Kidney (tissue), 14 donors: ENCODE measurements around the gene MICAL2. TPM values are rescaled to one million over a fixed set of nuclear protein-coding genes. Genes with fewer than 3 reads are reported as not detected.

Source experiments
- DNase-seq, 5 donors: peaks; one replicate each; pipeline ENCODE4 v3.0.0-alpha.2; 2013 to 2020
- FAIRE-seq: peaks from 2 replicates; lab custom pipeline; 2012; peaks lifted over from hg19 to GRCh38; lab: Jason Lieb, UNC
- H3K27ac ChIP-seq, 2 donors: one replicate each; pipeline ENCODE4 v1.7.0; 2013; ENCODE audit warnings: low read depth in 2 of 2, low read length in 2 of 2, inconsistent platforms in 1 of 2
- H3K27me3 ChIP-seq: one replicate; pipeline ENCODE4 v1.7.1; 2013; ENCODE audit warnings: low read length, inconsistent platforms; ENCODE audit not compliant: control insufficient read depth, insufficient read depth
- H3K36me3 ChIP-seq, 3 donors: one replicate each; pipeline versions ENCODE4 v1.7.0 to v1.7.1; 2013; ENCODE audit warnings: low read length in 3 of 3, control low read depth in 1 of 3, inconsistent platforms in 1 of 3; ENCODE audit not compliant: insufficient read depth in 3 of 3, control insufficient read depth in 2 of 3
- H3K4me1 ChIP-seq, 3 donors: one replicate each; pipeline versions ENCODE4 v1.7.0 to v1.7.1; 2013; ENCODE audit warnings: low read length in 3 of 3, inconsistent platforms in 1 of 3, low read depth in 1 of 3; ENCODE audit not compliant: control insufficient read depth in 2 of 3, insufficient read depth in 2 of 3
- H3K4me3 ChIP-seq, 3 donors: one replicate each; pipeline versions ENCODE4 v1.7.0 to v1.8.1; 2013; ENCODE audit warnings: low read length in 3 of 3, control low read depth in 1 of 3, inconsistent platforms in 1 of 3
- H3K9ac ChIP-seq, 3 donors: one replicate each; pipeline versions ENCODE4 v1.7.0 to v1.7.1; 2013; ENCODE audit warnings: low read length in 3 of 3, control low read depth in 1 of 3, inconsistent platforms in 1 of 3
- H3K9me3 ChIP-seq, 3 donors: one replicate each; pipeline versions ENCODE4 v1.7.0 to v1.7.1; 2013; ENCODE audit warnings: low read length in 3 of 3, control low read depth in 1 of 3, inconsistent platforms in 1 of 3; ENCODE audit not compliant: control insufficient read depth in 2 of 3, insufficient read depth in 1 of 3
- intact Hi-C: fragments of 100-400 bp; cut with DNase I; formaldehyde crosslinking; loops from one replicate; pipeline ENCODE4 v1.11.1; 2022
- polyA plus RNA-seq: library from polyadenylated mRNA; stranded (reverse); fragments of 350-450 nt; fragmentation: Illumina TruSeq; extraction: RNeasy Lipid Tissue Mini Kit (QIAGEN cat#74804); gene quantifications from one replicate; pipeline ENCODE4 v1.2.3, GENCODE V29; 2014; ENCODE audit warnings: low read depth, low replicate concordance; ENCODE audit not compliant: insufficient read depth
- total RNA-seq: library from RNA; stranded (reverse); fragmentation: NEBNext Ultra II Directional; extraction: Animal tissue kit (Norgen Biotek cat#: 25700); gene quantifications from one replicate; pipeline ENCODE4 v1.2.1, GENCODE V29; 2021
- TF ChIP-seq, protein P1 (sequence below): IDR thresholded peaks from 3 replicates; pipeline ENCODE4 v1.5.1; 2012; ENCODE audit warnings: mild to moderate bottlenecking, moderate library complexity, borderline replicate concordance; ENCODE audit not compliant: insufficient read depth; ENCODE audit errors: extremely low read depth
- donor health status: control.
- donor health status: control.
- donor health status: control.
- donor health status: control.
- donor health status: control.
- donor health status: DM: yes; HTN: yes; CAD: no.
- donor health status: Normal renal cell carcinoma (clear cell type).

Gene MICAL2
- total and polyA plus RNA-seq, 2 donors from 2014 or later = 7.8 to 64.5 TPM

DNA sequence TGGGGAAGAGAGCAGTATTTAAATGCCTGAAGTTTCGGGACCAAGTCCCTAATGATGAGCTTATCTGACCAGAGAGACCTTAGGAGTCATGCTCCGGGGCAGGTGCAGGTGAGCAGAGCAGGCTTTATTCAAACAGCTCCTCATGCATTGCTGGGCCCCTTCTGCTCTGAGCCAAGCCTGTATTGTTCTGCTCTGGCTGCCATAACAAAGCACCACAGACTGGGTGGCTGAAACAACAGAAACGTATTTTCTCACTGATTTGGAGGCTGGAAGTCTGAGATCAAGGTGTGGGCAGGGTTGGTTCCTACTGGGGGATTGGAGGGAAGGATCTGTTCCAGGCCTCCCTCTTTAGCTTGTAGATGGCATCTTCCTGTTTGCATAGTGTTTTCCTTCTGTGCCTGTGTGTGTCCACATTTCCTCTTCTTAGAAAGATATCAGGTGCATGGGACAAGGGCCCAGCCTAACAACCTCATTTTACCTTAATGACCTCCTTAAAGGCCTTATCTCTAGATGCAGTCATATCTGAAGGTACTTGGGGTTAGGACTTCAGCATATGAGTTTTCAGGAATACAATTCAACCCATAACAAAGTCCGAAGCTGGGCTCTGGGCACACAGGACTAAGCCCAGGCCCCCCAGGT, 169.9 kb downstream of the MICAL2 start:
- no peak overlapping the region for H3K27ac ChIP-seq
- H3K4me1 ChIP-seq = no peaks in the 10 kb centered on the region
- no peak overlapping the region for H3K9ac ChIP-seq
- no peaks in the 10 kb centered on the region for H3K9me3 ChIP-seq
- intact Hi-C loops = loop anchor here (5.0 kb wide), 1 partner anchor 233 kb away; no protein-coding TSS in a partner anchor
- H3K36me3 ChIP-seq = no peaks in the 10 kb centered on the region
- peak in 1 of 5 donors; percentile 48 for DNase-seq
- H3K4me3 ChIP-seq = no peak overlapping the region
- FAIRE-seq = no peak
- H3K27me3 ChIP-seq = no peaks in the 10 kb centered on the region
- TF ChIP-seq, protein P1, sequence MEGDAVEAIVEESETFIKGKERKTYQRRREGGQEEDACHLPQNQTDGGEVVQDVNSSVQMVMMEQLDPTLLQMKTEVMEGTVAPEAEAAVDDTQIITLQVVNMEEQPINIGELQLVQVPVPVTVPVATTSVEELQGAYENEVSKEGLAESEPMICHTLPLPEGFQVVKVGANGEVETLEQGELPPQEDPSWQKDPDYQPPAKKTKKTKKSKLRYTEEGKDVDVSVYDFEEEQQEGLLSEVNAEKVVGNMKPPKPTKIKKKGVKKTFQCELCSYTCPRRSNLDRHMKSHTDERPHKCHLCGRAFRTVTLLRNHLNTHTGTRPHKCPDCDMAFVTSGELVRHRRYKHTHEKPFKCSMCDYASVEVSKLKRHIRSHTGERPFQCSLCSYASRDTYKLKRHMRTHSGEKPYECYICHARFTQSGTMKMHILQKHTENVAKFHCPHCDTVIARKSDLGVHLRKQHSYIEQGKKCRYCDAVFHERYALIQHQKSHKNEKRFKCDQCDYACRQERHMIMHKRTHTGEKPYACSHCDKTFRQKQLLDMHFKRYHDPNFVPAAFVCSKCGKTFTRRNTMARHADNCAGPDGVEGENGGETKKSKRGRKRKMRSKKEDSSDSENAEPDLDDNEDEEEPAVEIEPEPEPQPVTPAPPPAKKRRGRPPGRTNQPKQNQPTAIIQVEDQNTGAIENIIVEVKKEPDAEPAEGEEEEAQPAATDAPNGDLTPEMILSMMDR = no peak

DNA sequence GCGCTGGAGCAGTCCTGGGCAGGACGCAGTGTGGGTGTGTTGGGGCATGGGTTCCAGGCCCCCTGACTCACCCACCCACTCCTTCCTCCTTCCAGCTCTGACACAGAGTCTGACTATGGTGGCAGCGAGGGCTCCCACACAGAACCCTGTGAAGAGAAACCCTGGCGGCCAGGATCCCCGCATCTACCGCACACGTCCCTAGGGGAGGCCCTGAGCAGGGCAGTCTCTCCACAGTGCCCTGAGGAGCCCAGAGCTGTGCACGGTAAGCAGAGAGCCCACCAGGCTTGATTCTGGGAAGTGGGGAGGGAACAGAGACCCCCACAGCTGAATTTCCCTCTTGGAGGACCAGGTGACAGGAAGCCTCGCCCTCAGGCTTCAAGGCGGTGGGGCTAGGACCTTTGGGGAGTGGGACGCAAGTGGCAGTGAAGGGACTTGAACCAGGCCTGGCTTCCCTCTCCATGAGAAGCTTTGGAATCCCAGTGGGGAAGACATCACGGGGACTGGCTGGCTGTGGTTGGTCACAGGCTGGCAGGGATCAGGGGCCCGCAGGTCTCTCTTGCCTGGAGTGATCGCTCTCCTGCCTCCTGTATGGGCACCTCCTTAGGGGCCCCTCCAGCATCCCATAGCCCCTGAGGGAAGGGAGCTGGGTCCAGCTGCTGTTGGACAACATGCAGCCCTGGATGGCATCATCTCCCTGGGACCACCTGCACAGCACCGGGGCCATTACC, 170.6 kb downstream of the MICAL2 start:
- DNase-seq (peak in 1 of 5 donors; percentile 65), FAIRE-seq (no peak)
- H3K27me3 ChIP-seq = no peaks in the 10 kb centered on the region
- TF ChIP-seq, protein P1 = no peak
- no peaks in the 10 kb centered on the region for H3K9me3 ChIP-seq
- H3K36me3 ChIP-seq = no peaks in the 10 kb centered on the region
- H3K4me1 ChIP-seq = no peaks in the 10 kb centered on the region
- intact Hi-C loops = loop anchor here (5.0 kb wide), 1 partner anchor 234 kb away; no protein-coding TSS in a partner anchor
- H3K27ac ChIP-seq = no peak overlapping the region
- H3K4me3 ChIP-seq = no peak overlapping the region
- no peak overlapping the region for H3K9ac ChIP-seq

DNA sequence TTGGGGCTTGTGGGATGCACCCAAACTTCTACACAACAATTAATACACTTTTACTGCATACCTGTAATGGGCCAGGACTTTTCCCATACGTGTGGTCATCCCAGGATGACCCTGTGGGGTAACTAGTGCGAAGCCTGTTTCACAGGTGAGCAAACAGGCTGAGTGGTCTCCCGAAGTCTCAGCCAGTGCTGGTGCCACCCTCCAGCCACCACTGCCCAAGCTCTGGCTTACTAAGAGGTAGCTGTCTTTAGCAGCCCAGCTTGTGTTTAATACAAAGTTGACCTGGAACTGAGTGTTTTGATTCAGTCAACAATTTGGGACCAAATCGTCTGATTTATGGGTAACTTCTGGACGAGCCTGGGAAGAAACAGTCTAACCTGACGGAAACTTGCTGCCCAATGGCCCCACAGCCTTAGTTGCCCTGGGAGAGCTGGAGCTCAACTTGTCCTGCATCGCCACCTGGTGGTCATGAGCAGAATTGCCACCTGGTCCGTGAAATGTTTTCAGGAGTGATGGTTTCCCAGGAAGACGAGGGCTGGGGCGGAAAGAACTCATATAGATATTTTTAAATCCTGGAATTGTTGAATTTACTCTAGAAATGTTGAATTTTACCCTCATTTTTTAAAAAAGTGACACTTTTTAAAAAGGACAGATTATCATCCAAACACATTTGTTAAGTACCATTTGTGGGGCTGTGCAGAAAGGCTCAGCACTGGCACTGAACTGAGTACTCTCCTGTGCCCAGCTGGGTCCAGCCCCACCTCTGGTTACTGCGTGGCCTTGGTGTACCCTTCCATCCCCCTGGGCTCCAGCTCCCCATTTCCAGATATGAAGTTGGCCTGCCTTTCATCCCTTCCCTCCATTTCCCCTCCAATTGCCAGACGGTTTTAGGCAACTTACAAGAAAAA, 171.4 kb downstream of the MICAL2 start:
- TF ChIP-seq, protein P1 = peak; percentile 99
- Histone ChIP-seq H3K4me3 (no peak overlapping the region), H3K27ac (no peak overlapping the region), H3K9ac (no peak overlapping the region), H3K9me3 (no peaks in the 10 kb centered on the region), H3K27me3 (no peaks in the 10 kb centered on the region), H3K4me1 (no peaks in the 10 kb centered on the region), H3K36me3 (no peaks in the 10 kb centered on the region)
- FAIRE-seq (peak; percentile 75), DNase-seq (peak; percentile 86 to 92 (median 91))
- intact Hi-C loops = loop anchor here (5.0 kb wide), 1 partner anchor 235 kb away; no protein-coding TSS in a partner anchor
